Pons (tissue), 1 donor: ENCODE results near the gene SPECC1L.
"Not testable (repeated sequence)": the region's sequence is repeated elsewhere in the genome, so short reads cannot be mapped to it uniquely, and the experiment has no call there.

Experiments
- DNase-seq: peaks from one replicate; pipeline ENCODE4 v3.0.0-alpha.2; 2016; ENCODE audit warnings: low spot score

Gene SPECC1L

DNA sequence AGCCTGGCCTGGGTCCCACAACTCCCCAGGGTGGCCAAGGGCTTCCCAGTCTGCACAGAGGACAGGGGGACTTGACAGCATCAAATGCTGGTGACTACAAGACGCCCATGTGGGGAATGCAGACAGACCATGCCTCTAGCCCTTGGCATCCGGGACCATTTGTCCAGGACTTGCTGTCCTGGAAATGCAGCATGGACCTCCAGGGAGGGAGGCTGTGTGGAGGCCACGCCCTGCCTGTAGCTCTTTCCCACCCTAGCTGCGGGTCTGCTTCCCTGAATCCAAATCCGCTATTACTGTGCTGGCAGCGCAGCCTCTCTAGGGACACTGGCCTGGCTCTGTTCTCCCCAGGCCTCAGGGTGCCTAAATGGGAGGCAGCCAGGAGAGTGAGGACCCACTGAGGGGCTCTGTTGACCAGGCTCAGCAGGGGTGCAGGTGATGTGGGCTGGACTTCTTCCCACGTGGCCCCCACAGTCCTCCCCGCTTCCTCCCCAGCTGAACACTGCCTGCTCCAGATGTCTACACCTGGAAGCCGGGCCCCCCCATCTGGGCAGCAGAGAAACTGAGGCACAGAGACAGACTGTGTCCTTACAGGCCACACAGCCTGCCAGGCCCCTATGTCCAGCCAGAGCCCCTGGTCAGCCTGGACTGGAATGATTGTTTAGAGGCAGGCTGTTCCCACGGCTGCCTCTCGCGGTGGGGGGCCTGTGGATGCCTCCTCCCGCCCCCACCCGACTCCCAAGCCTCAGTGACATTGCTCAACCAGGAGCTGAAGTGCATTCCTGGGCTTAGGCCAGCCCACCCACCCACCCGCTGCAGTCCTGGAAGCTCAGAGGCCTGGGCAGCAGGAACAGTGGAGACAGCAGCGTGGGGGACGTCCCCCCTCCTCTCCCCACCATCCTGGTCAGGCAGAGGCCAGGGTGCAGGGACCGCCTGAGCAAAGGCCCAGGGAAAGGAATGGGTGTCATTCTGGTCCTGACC lies 24.8 kb upstream of the SPECC1L start:
- DNase-seq, result not testable (repeated sequence)

DNA sequence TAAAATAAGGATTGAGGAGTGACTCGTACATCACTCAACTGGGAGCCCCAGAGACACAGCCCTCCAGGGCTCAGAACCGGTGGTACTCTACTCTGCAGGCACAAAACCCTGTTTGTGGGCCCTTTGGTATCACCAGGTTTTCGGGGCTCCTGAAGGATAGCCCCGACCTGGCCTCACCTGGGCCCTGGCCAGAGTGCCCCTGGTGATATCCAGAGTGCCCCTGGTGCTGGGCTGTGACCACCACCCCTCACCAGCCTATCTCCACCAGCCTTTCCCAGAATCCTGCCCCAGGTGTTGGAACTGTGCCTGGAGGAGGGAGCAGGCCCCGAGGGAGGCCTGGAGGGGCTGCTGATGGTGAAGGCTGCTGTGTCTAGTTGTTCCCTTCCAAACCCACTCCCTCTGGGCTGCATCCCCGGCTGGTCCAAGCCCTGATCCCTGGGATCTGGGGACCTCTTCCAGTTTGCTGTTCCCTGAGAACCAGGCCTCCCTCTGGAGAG lies 23.6 kb upstream of the SPECC1L start:
- no peak for DNase-seq

DNA sequence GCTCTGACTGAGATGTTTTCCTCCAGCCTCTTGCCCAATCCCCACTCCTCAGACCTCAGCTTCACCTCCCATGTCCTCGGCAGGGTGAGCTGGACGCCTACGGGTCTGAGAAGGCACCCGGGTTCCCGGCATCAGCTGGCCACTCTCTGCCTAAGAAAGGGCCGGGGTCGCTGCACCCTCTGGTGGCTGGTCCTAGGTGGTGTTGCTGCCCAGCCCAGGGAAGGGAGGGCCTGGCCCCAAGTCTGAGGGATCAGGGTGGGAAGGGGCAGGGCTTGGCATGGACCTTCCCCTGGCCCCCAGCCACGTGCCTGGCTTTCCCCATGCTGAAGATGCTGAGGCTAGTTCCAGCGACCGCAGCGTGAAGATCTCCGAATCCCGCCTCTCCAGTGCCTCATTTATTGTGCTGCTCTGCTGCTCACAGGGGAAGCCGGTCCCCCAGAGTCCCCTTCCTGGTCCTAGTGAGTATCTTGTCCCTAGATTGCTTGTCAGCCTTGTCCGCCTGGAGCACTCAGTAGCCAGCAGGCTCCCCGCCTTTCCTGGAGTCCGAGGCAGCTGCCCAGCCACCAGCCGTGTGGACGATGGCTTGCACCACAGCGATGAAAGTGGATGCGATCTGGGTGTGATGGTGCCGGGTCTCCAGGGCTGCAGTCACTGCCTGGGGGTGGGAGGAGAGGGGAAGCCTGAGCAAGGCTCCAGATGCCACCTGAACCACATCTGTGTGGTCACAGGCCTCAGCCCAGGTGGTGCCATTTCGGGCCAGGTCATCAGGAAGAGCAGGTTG lies 22.9 kb upstream of the SPECC1L start:
- peak; percentile 70 for DNase-seq

DNA sequence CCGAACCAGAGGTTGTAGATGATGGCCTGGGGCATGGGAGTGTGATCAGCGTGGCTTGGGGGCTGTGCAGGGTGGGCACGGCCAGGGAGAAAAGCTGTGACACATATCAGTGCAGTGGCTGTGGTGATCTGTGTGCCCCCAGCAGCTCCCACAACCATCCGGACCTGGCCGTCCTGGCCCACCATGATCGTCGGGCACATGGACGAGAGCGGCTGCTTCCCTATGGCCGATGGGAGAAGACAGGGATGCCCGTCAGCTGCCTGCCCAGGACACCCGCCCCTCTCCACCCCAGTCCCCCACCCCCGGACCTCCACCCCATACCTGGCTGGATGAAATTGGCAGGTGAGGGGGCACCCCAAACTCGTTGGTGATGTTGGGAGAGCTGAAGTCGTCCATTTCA lies 22.0 kb upstream of the SPECC1L start:
- not testable (repeated sequence) for DNase-seq

DNA sequence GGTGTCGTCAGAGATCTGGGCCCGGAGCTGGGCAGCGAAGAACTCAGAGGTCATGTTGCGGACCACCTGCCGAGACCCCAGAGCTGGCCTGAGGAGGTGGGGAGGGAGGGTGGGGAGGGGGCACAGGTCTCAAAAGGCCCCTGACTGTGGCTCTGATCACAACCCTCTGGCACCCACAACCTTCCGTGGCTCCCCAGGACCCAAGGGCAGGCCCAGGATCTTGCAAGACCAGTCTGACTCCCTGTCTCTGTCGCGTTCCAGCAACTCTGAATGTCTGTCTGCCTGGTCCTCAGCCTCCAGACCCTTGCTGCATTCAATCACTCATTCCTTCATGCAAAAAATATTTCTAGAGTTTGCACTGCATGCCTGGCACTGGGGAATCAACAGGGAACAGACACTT lies 21.2 kb upstream of the SPECC1L start:
- not testable (repeated sequence) for DNase-seq

DNA sequence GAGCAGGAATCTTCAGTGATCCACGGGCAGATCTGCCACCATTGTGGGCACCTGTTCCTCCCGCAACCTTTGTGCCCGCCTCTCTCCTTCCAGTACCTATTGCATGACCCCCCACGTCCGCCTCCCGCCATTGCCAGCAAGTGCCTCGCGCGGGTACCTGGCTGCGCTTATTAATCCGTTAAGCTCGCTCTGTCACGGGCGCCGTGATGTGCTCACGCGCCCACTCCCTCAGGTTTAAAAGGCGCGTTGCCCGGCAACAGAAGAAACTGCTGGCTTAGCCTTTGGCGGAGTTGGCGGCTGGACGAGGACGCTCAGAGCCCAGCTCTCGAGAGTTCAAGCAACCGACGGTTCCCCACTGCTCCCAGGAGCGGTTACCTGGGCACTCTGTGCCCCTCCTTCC lies 19.3 kb upstream of the SPECC1L start:
- DNase-seq, result not testable (repeated sequence)

DNA sequence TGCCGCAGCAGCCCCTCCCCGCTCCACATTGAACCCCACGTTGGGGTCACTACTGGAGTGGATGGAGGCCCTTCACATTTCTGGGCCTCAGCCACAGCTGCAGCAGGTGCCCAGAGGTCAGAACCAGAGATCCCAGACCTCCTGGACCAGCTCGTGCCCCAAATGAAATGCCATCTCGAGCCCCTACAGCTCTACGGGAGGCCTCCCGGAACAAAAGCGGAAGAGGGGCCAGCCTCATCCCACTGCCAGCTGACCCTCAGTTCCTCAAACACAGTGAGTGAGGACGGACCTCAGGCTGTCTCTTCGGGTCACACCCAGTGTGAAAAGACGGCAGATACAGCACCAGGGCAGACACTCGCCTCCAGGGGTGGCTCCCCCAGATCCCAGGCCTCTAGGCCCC lies 17.5 kb upstream of the SPECC1L start:
- not testable (repeated sequence) for DNase-seq

DNA sequence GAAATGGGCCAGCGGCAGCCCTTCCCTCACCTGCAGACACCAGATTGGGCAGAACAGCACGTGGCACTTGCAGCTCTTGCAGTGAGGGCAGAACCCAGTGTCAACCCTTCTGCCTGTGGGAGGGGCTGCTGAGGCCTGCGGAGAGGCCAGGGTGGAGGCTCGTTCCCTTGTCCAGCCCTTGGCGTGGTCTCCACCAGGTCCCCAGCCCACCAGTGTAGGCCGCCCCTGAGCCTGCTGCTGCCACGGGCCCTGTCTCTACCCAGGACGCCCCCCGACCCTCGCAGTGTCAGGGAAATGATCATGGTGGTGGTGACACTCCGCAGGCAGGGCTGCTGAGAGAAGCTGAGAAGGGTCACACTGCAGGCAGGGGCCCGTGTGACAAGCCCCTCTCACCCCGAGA lies 14.5 kb upstream of the SPECC1L start:
- not testable (repeated sequence) for DNase-seq

DNA sequence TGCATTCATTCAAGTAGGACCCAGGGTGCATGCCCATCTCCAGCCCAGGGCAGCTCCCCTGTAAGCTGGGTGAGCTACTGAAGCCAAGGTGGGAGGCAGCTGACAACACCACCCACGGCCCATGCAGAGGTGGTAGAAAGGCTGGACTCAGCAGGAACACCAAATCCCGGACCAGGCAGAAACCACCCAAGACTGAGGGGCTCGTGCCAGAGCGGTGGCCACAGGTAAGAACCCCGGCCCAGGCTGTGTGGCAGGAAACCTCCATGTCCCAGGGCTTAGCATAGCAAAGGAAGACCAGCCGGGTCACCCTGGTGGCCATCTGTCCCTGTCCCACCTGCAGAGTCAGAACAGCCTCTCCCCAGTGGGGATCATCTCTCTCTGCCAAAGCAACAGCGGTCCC lies 13.9 kb upstream of the SPECC1L start:
- DNase-seq, result not testable (repeated sequence)

DNA sequence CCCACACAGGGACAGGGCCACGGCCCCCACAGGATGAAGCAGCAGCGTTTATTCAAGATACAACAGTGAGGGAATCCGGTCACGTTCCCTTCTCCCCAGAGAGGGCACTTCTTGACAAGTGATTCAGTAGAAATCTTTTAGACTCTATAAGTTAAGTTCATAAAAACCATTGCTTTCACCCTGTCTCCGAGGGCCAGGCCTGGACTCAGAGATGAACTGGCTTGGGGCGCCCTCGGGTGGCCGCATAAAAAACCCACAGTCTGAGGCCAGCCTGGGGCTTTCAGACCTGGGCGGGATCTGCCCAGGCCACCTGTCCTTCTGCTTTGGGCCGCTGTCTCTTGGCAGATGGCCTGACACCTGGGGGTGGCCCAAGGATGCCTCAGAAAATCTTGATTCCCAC lies 11.2 kb upstream of the SPECC1L start:
- peak; percentile 37 for DNase-seq

DNA sequence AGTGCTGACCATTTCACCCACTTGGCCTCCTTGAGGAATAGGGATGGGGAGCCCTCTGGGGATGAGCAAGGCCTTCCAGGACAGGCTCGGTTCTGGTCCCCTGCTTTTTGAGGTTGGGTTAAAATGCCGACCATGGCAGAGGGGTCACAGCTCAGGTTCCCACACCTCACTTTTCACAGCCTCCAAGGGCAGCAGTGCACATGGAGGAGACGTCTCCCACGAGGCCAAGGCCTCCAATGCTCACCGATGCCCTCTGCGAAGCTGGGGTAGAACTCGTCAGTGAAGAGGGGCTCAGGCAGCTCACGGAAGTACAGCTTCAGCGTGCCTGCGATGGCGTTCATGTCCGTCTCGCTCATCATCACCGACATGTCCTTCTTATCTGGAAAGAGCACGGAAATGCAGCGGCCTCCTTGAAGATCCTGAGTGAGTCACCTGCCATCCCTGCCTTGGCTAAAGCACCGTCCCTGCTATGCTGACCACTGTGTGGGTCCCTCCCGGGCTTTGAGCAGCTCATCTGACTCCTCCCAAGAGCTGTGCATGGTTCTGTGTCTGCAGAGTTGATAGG lies 8.4 kb upstream of the SPECC1L start:
- not testable (repeated sequence) for DNase-seq

DNA sequence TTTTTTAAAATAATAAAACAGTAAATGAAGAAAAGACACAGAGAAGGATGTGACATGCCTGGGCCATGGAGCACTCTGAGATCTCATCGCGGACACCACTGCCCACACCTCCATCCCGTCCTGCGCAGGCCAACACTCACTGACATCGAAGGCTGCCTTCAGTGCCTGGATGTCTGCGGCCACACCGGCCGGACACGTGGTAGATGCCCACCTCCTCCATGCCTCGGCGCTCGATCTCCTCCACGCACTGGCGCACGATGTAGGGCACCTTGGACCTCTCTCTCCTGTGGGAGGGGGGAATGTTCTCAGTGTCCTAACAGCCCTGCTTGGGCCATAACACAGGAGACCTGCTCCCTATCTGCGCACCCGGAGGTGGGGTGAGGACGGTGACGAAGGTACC lies 7.2 kb upstream of the SPECC1L start:
- not testable (repeated sequence) for DNase-seq

DNA sequence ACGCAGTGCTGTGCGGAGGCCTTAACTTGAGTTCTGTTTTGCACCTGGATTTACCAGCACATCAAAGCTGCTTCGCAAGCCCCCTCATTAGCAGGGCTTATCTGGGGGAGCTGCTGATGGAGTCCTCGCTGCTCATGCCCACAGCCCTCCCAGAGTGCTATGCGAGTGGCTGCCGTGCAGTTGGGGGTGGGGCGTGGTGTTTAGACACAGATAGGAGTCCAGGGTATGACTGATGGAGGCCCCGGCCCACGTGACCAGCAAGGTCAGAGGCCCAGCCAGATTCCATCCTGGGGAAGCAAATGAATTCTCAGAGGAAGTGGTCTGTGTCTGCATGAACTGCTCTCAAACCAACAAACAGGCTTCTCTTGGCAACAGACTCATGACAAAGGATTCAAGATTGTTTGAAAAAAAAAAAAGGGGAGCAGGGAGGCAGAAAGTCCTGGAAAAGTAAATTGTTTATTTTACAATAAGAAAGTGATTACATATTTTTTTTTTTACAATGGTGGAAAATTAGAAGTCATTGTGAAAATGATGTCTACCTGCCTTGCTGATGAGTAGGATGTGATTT lies 6.2 kb upstream of the SPECC1L start:
- DNase-seq, result not testable (repeated sequence)

DNA sequence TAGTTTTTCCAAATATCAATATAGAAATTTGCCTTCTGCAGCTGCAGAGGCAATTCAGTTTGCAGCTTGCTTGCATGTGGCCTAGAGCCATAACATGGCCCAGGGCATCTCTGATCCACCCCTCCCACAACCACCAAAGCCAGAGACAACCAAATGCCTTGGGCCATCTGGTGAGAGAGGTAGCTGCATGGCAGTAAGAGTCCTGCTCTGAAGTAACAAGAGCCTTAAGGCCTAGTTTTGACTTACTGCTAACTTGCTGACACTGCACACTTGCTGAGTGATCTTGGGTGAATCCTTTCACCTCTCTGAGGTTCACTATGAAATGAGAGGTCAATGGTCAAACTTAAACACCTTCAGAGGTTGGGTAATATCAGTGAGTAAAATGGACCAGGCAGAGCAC lies 4.9 kb upstream of the SPECC1L start:
- no peak for DNase-seq

DNA sequence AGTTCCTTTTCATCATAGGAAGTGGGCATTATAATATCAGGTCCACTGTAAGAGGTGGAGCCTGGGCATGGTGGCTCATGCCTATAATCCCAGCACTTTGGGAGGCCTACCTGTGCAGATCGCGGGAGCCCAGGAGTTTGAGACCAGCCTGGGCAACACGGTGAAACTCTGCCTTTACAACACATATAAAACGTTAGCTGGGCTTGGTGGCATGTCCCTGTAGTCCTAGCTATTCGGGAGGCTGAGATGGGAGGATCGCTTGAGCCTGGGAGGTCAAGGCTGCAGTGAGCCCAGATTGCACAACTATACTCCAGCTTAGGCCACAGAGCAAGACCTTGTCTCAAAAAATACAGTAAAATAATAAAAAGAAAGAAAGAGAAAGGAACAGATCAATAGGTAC lies 4.1 kb upstream of the SPECC1L start:
- not testable (repeated sequence) for DNase-seq

DNA sequence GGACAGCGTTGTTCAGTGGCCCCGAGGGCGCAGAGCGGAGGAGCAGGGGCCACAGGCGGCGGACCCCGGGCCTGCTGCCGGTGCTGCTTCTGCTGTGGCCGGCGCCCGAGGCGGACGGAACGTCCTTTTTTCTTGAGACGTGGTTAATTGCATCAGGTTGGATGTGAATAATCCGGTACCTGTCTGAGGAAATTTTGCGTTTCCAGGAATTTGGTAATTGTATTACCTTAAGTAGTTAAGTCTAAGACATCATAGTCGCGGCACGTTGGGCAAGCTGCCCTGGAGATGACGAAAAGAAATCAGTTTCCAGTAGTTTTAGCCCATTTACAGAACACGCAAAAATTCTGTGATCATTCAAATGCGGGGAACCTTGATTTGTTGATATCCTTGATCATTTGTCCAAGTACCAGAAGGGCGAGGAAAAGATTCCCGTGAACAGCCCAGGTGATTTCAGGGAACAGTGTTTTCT lies 789 bp downstream of the SPECC1L start:
- no peak for DNase-seq

DNA sequence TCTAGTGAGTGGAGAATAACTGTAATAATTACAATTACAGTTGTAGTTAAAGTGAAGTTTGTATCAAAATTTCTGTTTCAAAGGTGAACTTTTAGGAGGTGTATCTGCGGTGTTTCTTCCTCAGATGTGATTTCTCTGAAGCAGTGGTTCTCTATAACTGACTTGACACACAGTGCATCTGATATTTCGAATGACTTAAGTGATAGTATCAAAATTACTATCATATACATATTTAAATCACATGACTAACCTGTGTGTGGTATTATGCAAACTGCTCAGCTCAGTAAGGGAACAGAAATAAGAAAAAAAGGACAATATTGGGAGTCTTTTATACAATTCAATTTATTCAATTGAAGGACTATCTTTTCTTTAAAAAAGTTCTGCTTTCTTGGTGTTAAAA lies 2.4 kb downstream of the SPECC1L start:
- not testable (repeated sequence) for DNase-seq

DNA sequence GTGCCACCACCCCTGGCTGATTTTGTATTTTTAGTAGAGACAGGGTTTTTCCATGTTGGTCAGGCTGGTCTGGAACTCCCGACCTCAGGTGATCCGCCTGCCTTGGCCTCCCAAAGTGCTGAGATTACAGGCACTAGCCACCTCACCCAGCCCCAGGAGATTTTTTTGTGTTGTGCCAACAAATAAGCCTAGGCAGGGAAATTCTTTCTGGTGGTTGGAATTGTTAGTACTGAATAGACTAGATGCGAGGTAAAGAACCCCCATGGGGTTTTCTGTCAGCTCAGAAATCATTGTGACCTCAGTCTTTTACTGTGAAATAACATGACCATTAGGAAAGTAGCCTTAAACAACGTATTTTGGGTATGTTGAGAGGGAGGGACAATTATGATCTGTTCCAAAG lies 3.3 kb downstream of the SPECC1L start:
- not testable (repeated sequence) for DNase-seq

DNA sequence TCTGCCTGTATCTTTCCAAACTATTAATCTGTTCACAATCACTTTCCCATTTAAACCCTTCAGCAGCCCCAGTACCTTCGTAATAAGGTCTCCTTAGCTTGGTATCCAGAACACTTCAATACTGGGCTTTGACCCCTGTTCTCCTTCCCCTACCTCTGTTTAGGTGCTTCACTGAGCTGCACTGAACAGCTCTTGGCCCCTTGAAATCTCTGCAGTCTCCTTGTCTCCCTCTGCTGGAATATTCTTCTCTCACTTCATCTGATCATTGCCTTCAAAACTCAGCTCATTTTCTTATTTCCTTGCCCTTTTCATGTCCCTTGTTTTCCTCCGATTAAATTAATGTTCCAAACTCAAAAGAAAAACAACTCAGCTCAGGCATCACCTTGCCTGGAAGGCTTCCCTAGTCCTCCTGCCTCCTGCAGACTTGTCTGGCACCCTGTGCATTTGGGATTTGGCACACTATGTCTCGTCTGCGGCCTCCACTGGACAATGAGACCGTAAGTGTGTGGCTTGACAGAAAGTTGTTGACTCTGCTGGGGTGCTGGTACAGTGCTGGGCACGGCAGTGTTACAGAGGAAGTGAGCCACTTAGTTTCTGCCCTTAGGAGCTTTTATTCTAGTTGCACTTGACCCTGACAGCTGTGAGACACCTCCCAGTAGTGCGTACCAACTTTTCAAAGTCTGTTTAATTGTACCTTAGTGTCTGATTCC lies 4.2 kb downstream of the SPECC1L start:
- not testable (repeated sequence) for DNase-seq

DNA sequence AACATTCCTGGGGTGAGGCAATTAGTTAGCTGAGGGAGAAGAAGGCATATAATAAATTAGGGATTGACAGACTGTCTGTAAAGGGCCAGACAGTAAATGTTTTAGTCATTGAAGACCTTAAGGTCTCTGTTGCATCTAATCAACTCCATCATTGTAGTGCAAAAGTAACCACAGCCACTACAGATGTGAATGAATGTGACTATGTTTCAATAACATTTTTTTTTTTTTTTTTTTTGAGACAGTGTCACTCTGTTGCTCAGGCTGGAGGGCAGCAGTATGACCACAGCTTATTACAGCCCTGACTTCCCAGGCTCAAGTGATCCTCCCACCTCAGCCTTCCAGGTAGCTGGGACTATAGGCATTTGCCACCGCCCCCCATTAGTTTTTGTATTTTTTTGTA lies 9.7 kb downstream of the SPECC1L start:
- DNase-seq, result not testable (repeated sequence)

DNA sequence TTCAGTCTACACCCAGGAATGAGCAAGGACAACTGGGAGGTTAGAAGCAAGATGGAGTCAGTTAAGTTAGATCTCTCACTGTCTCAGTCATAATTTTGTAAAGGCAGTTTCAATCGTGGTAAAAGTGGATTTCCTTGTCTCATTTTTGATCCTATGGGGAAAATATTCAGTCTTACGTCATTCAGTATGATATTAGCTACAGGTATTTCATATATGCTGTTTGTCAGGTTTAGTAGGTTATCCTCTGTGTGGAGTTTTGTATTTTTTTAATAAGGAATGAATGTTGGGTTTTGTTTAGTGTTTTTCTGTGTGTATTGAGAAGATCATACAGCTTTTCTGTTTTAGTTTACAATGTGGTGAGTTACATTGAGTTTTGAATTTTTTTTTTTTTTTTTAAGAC lies 11.8 kb downstream of the SPECC1L start:
- no peak for DNase-seq
